K562 (cell line): ENCODE data around the gene KTN1. TPM values are rescaled to one million over a fixed set of nuclear protein-coding genes. Genes with fewer than 3 reads are reported as not detected.

ENCODE experiments used
- ATAC-seq: fragments of 200-7000 bp; cut with Tn5 transposase; 3 replicates; pipeline ENCODE4 v1.9.1; 2020; ENCODE audit warnings: moderate library complexity
- BruUV-seq: library from RNA; stranded (reverse); fragments of 400-500 nt; replicated peaks from 2 replicates; lab custom pipeline; 2021; lab: Mats Ljungman, UMichigan
- CTCF ChIA-PET: fragments of 300-600 bp; formaldehyde crosslinking; extraction: SDS; loops from one replicate; lab custom pipeline; 2021; ENCODE audit warnings: low intra/inter-chr PET ratio; lab: Yijun Ruan, JAX
- POLR2A ChIA-PET: fragments of 300-600, 350-650 bp; sonication (Branson Sonifier 250); formaldehyde crosslinking; extraction: SDS; loops from one replicate; lab custom pipeline; 2021; ENCODE audit warnings: antibody characterized with exemption, inconsistent platforms; lab: Yijun Ruan, JAX
- DNase-seq, 4 experiments: peaks; one replicate each; pipeline versions ENCODE4 v3.0.0 to v3.0.0-alpha.2; 2011 to 2018; ENCODE audit warnings: low spot score in 3 of 4, mixed read lengths in 3 of 4; ENCODE audit errors: extremely low read depth in 1 of 4
- FAIRE-seq: peaks from 2 replicates; lab custom pipeline; 2011; peaks lifted over from hg19 to GRCh38; lab: Jason Lieb, UNC
- H2AFZ ChIP-seq: 2 replicates; pipeline ENCODE4 v1.6.0; 2011; ENCODE audit warnings: low read depth, low read length, control low read depth, inconsistent platforms
- H3K27ac ChIP-seq: fragments of 200-600 bp; 3 replicates; pipeline ENCODE4 v1.8.0; 2011; ENCODE audit warnings: low read depth, mild to moderate bottlenecking, control low read depth, inconsistent platforms, low read length, moderate library complexity, mixed read lengths; ENCODE audit errors: extremely low read depth
- H3K27me3 ChIP-seq, 2 experiments: fragments of 300-600 bp in 1 of 2; 2 replicates in 1 of 2; 3 replicates in 1 of 2; pipeline versions ENCODE4 v1.6.0 to v1.8.0; 2011; ENCODE audit warnings: inconsistent platforms in 2 of 2, low read length in 2 of 2, mild to moderate bottlenecking in 1 of 2, mixed read lengths in 1 of 2, moderate library complexity in 1 of 2; ENCODE audit not compliant: control insufficient read depth in 2 of 2, insufficient read depth in 2 of 2
- H3K36me3 ChIP-seq: fragments of 300-600 bp; 3 replicates; pipeline ENCODE4 v1.8.0; 2011; ENCODE audit warnings: mild to moderate bottlenecking, low read length, inconsistent platforms; ENCODE audit not compliant: control insufficient read depth, insufficient read depth
- H3K4me1 ChIP-seq, 2 experiments: fragments of 200-600 bp in 1 of 2; replicated peaks in 1 of 2; 2 replicates in 1 of 2; 3 replicates in 1 of 2; pipeline versions ENCODE4 v1.5.1 to v1.8.0; 2011; ENCODE audit warnings: inconsistent platforms in 2 of 2, low read length in 2 of 2, mild to moderate bottlenecking in 1 of 2, mixed read lengths in 1 of 2, moderate library complexity in 1 of 2; ENCODE audit not compliant: control insufficient read depth in 2 of 2, insufficient read depth in 2 of 2
- H3K4me2 ChIP-seq: 2 replicates; pipeline ENCODE4 v1.6.1; 2011; ENCODE audit warnings: low read length, control low read depth, inconsistent platforms, mixed read lengths; ENCODE audit not compliant: insufficient read depth
- H3K4me3 ChIP-seq: fragments of 200-600 bp; sonication (generic), shearing (Covaris generic); 2 replicates; pipeline ENCODE4 v1.5.1; 2016; ENCODE audit warnings: control low read depth, inconsistent platforms
- H3K79me2 ChIP-seq: fragments of 200-600 bp; 3 replicates; pipeline ENCODE4 v1.8.0; 2011; ENCODE audit warnings: low read length, inconsistent platforms; ENCODE audit not compliant: control insufficient read depth, insufficient read depth
- H3K9ac ChIP-seq, 2 experiments: 2 replicates each; pipeline versions ENCODE4 v1.6.0 to v1.6.1; 2011; ENCODE audit warnings: low read depth in 2 of 2, low read length in 2 of 2, control low read depth in 1 of 2, inconsistent platforms in 1 of 2, mild to moderate bottlenecking in 1 of 2, mixed read lengths in 1 of 2; ENCODE audit not compliant: insufficient read depth in 1 of 2
- H3K9me1 ChIP-seq: one replicate; pipeline ENCODE4 v1.6.0; 2011; ENCODE audit warnings: inconsistent platforms, mild to moderate bottlenecking, low read length, moderate library complexity; ENCODE audit not compliant: control insufficient read depth, insufficient read depth
- H3K9me3 ChIP-seq: replicated peaks from 2 replicates; pipeline ENCODE4 v1.5.1; 2011; ENCODE audit warnings: low read depth, low read length, inconsistent platforms; ENCODE audit not compliant: control insufficient read depth, insufficient read depth
- H4K20me1 ChIP-seq: replicated peaks from 2 replicates; pipeline ENCODE4 v1.6.1; 2011; ENCODE audit warnings: low read length, inconsistent platforms, mixed read lengths; ENCODE audit not compliant: control insufficient read depth, insufficient read depth
- MEIS2 ChIP-seq: fragments of 450-650 bp; IDR thresholded peaks from 2 replicates; pipeline ENCODE4 v1.6.1; 2014; ENCODE audit warnings: mild to moderate bottlenecking; ENCODE audit not compliant: partially characterized antibody
- MTA2 ChIP-seq: fragments of 450-650 bp; IDR thresholded peaks from 2 replicates; pipeline ENCODE4 v1.6.1; 2016; ENCODE audit warnings: low read depth
- WGBS: fragments of 100-300 bp; shearing (Covaris generic); methylation state at CpG from one replicate; pipeline ENCODE4 v1.1.6; 2016; ENCODE audit warnings: low coverage, mixed read lengths; ENCODE audit not compliant: insufficient coverage; ENCODE audit errors: missing lambda C conversion rate; 5-methylcytosine and 5-hydroxymethylcytosine counted together
- in situ Hi-C: fragments of 300-500 bp; cut with MboI; formaldehyde crosslinking; loops from 4 replicates; pipeline ENCODE4 v1.15.0; 2018; ENCODE audit warnings: inconsistent platforms, mixed read lengths
- intact Hi-C: fragments of 100-400 bp; cut with micrococcal nuclease; formaldehyde crosslinking; loops from 2 replicates; pipeline ENCODE4 v1.14.2; 2022
- polyA plus RNA-seq, 8 experiments: library from polyadenylated mRNA; depleted of rRNA in 4 of 8; stranded (reverse) in 5 of 8; unstranded in 3 of 8; fragments of >200 nt; fragmentation: Nextera tagmentation in 2 of 8; fragmentation: Illumina TruSeq in 1 of 8; extraction: Ambion mirVana in 2 of 8; extraction: Trizol in 1 of 8; gene quantifications; 2 replicates each; pipeline versions ENCODE4 v1.2.1 to v1.2.3, GENCODE V29; 2011 to 2014; ENCODE audit warnings: inconsistent platforms in 1 of 8, missing spikeins in 1 of 8
- small RNA-seq: library from RNA; depleted of rRNA; stranded (forward); fragments of <200 nt; gene quantifications from one replicate; pipeline ENCODE3, GENCODE V24; 2014
- total RNA-seq, 7 experiments: library from RNA; depleted of rRNA in 6 of 7; stranded (reverse); fragments of >200 nt in 6 of 7; fragmentation: Illumina TruSeq in 2 of 7; extraction: Trizol in 2 of 7; gene quantifications; 2 replicates each; pipeline versions ENCODE4 v1.2.1 to v1.2.3, GENCODE V29; 2011 to 2021; ENCODE audit warnings: low replicate concordance in 1 of 7
- TF ChIP-seq, protein P1 (sequence below), 2 experiments: IDR thresholded peaks in 1 of 2; conservative IDR thresholded peaks in 1 of 2; 2 replicates each; pipeline ENCODE4 v1.6.1; 2016; ENCODE audit warnings: low read depth in 2 of 2, mild to moderate bottlenecking in 1 of 2, missing compliant biosample characterization in 1 of 2, missing genetic modification characterization in 1 of 2, moderate library complexity in 1 of 2
- TF ChIP-seq, protein P2 (sequence below): fragments of 450-650 bp; IDR thresholded peaks from 2 replicates; pipeline ENCODE4 v1.6.1; 2016

KTN1 gene
- total and polyA plus RNA-seq, 9 of the 15 experiments (the other 6 are each of a cell fraction or from before 2014, with no cell fraction given): 34.8 to 120 (median 63.6) TPM

DNA sequence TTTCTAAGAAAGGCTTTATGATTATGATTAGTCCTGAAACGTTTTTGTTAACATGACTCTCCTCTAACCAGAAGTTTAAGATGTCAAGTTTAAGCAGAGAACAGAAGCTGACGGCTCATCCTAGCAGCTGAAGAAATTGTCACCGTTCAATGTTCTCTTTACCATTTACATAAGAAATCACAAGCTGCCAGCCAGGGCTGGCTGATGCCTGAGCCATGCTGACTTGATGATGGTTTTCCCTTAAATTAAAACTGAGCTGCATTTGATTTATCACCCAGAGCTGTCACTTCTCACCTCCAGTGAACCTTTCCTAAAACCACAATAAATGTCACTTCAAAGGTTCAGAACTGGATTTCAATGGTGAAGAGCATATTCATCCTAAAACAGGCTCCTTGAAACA is 153.6 kb downstream of the KTN1 start:
- in situ Hi-C loops: no loop called here
- H3K79me2 ChIP-seq: no peaks in the 10 kb centered on the region

More for the DNA sequence above, 153.6 kb downstream of the KTN1 start:
- ChIA-PET CTCF (no interaction called here), POLR2A (interaction anchor here (0.6 kb wide), 1 partner anchor 1562 kb away, joined by 3 read pairs; no protein-coding TSS in a partner anchor)
- Histone ChIP-seq H3K9ac (no peak overlapping the region), H3K9me1 (no peaks in the 10 kb centered on the region), H3K4me1 (no peaks in the 10 kb centered on the region), H4K20me1 (no peaks in the 10 kb centered on the region), H3K4me2 (no peak overlapping the region), H3K36me3 (no peaks in the 10 kb centered on the region), H3K4me3 (no peak overlapping the region), H3K27ac (no peak overlapping the region), H3K27me3 (no peaks in the 10 kb centered on the region), H2AFZ (no peak overlapping the region), H3K9me3 (no peaks in the 10 kb centered on the region)
- no peak for DNase-seq
- 3% methylated on average over 3 of the region's 3 CpGs for WGBS
- intact Hi-C loops: loop anchor here (2.0 to 5.0 kb wide), 2 partner anchors 134 to 607 kb away; no protein-coding TSS in a partner anchor
- no peak for FAIRE-seq
- TF ChIP-seq, protein P1, sequence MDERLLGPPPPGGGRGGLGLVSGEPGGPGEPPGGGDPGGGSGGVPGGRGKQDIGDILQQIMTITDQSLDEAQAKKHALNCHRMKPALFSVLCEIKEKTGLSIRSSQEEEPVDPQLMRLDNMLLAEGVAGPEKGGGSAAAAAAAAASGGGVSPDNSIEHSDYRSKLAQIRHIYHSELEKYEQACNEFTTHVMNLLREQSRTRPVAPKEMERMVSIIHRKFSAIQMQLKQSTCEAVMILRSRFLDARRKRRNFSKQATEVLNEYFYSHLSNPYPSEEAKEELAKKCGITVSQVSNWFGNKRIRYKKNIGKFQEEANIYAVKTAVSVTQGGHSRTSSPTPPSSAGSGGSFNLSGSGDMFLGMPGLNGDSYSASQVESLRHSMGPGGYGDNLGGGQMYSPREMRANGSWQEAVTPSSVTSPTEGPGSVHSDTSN (CRISPR knock-in tag; IDR thresholded peaks at IDR 0.05; ENCODE audit: low read depth): no peak
- TF ChIP-seq, protein P1 (tag; conservative IDR thresholded peaks at IDR 0.05; ENCODE audit: low read depth): peak; percentile 50
- TF ChIP-seq MTA2 (no peak), MEIS2 (peak; percentile 44)
- TF ChIP-seq, protein P2, sequence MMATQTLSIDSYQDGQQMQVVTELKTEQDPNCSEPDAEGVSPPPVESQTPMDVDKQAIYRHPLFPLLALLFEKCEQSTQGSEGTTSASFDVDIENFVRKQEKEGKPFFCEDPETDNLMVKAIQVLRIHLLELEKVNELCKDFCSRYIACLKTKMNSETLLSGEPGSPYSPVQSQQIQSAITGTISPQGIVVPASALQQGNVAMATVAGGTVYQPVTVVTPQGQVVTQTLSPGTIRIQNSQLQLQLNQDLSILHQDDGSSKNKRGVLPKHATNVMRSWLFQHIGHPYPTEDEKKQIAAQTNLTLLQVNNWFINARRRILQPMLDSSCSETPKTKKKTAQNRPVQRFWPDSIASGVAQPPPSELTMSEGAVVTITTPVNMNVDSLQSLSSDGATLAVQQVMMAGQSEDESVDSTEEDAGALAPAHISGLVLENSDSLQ: 0 out of 2 replicates have a peak, but pooled peaks have one; percentile 7
- no peak for ATAC-seq
- BruUV-seq: no TSS peak

Small RNA genes lying within 50 kb of the gene (small RNA-seq; reads per million reads assigned to genes)
- gene RF00019: not detected

Other genes with a start within 250 kb of the KTN1 start
- 2.8 and 3.8 TPM in 2 replicates for gene ATG14, start 168.4 kb upstream of the KTN1 start, total RNA-seq (2014; rRNA removed)
- 3.5 and 4.4 TPM in 2 replicates for gene ATG14, start 168.4 kb upstream of the KTN1 start, total RNA-seq (2014; rRNA removed; fragmentation: Illumina TruSeq; extraction: Trizol)
- 3.7 and 3.8 TPM in 2 replicates for gene ATG14, start 168.4 kb upstream of the KTN1 start, total RNA-seq (2015; rRNA removed; fragmentation: Illumina TruSeq; extraction: Trizol)
- gene ATG14, start 168.4 kb upstream of the KTN1 start, total RNA-seq (2021): 2.6 and 3.4 TPM in 2 replicates
- 3.1 and 4.1 TPM in 2 replicates for gene ATG14, start 168.4 kb upstream of the KTN1 start, polyA plus RNA-seq (2011; rRNA removed)
- 3.1 and 3.6 TPM in 2 replicates for gene ATG14, start 168.4 kb upstream of the KTN1 start, polyA plus RNA-seq (2014; fragmentation: Illumina TruSeq; extraction: Trizol)
- gene ATG14, start 168.4 kb upstream of the KTN1 start, polyA plus RNA-seq (2014; fragmentation: Nextera tagmentation; extraction: Ambion mirVana): under 1 TPM; 0.55 to 0.99 TPM
- gene ATG14, start 168.4 kb upstream of the KTN1 start, polyA plus RNA-seq (2014; rRNA removed): 2.6 and 4.2 TPM in 2 replicates
- not detected in 2 replicates for gene TBPL2, start 139.6 kb upstream of the KTN1 start, total RNA-seq (2014; rRNA removed)
- gene TBPL2, start 139.6 kb upstream of the KTN1 start, total RNA-seq (2014; rRNA removed; fragmentation: Illumina TruSeq; extraction: Trizol): not detected in 2 replicates
- not detected in 2 replicates for gene TBPL2, start 139.6 kb upstream of the KTN1 start, total RNA-seq (2015; rRNA removed; fragmentation: Illumina TruSeq; extraction: Trizol)
- not detected in 2 replicates for gene TBPL2, start 139.6 kb upstream of the KTN1 start, total RNA-seq (2021)
- not detected in 2 replicates for gene TBPL2, start 139.6 kb upstream of the KTN1 start, polyA plus RNA-seq (2011; rRNA removed)
- gene TBPL2, start 139.6 kb upstream of the KTN1 start, polyA plus RNA-seq (2014; fragmentation: Illumina TruSeq; extraction: Trizol): not detected in 2 replicates
- not detected for gene TBPL2, start 139.6 kb upstream of the KTN1 start, polyA plus RNA-seq (2014; fragmentation: Nextera tagmentation; extraction: Ambion mirVana)
- not detected in 2 replicates for gene TBPL2, start 139.6 kb upstream of the KTN1 start, polyA plus RNA-seq (2014; rRNA removed)